Osteocyte (in vitro differentiated cells): ENCODE data around the gene SRD5A1. TPM values are rescaled to one million over a fixed set of nuclear protein-coding genes. Genes with fewer than 3 reads are reported as not detected.

ENCODE experiments used
- DNase-seq: peaks from one replicate; pipeline ENCODE4 v3.0.0; 2021; ENCODE audit warnings: mixed read lengths; ENCODE audit not compliant: unreplicated experiment; ENCODE audit errors: extremely low spot score
- H3K27ac Mint-ChIP-seq: one replicate; pipeline ENCODE4 v1.8.0; 2021; ENCODE audit warnings: mild to moderate bottlenecking, mixed read lengths; ENCODE audit not compliant: unreplicated experiment
- H3K27me3 Mint-ChIP-seq: one replicate; pipeline ENCODE4 v1.8.0; 2021; ENCODE audit warnings: mixed read lengths; ENCODE audit not compliant: unreplicated experiment
- H3K36me3 Mint-ChIP-seq: one replicate; pipeline ENCODE4 v1.8.0; 2021; ENCODE audit warnings: mixed read lengths; ENCODE audit not compliant: unreplicated experiment
- H3K4me1 Mint-ChIP-seq: one replicate; pipeline ENCODE4 v1.8.0; 2021; ENCODE audit warnings: mixed read lengths; ENCODE audit not compliant: unreplicated experiment
- H3K4me3 Mint-ChIP-seq: one replicate; pipeline ENCODE4 v1.8.0; 2021; ENCODE audit warnings: mild to moderate bottlenecking, moderate library complexity, mixed read lengths; ENCODE audit not compliant: unreplicated experiment
- H3K9me3 Mint-ChIP-seq: one replicate; pipeline ENCODE4 v1.8.0; 2021; ENCODE audit warnings: mixed read lengths; ENCODE audit not compliant: unreplicated experiment
- CTCF ChIP-seq: fragments of 200-600 bp; sonication (generic); IDR thresholded peaks from 2 replicates; pipeline ENCODE4 v1.5.0; 2021; ENCODE audit warnings: antibody characterized with exemption, mild to moderate bottlenecking, moderate library complexity
- total RNA-seq: library from RNA; stranded (reverse); gene quantifications from 2 replicates; pipeline ENCODE4 v1.2.1, GENCODE V29; 2021

SRD5A1 gene
- total RNA-seq, 1 donor from 2014 or later: 25.0 TPM

DNA sequence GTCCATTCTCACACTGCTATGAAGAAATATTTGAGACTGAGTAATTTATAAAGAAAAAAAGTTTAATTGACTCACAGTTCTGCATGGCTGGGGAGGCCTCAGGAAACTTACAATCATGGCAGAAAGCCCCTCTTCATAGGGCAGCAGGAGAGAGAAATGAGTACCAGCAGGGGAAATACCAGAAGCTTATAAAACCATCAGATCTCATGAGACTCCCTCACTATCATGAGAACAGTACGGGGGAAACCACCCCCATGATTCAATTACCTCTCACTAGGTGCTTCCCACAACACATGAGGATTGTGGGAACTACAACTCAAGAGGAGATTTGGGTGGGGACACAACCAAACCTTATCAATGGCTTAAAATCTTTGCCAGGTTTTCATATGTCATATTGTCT is 59.7 kb downstream of the SRD5A1 start:
- TF ChIP-seq CTCF: no peak
- Mint-ChIP-seq H3K27me3 (peaks cover 46% of the 10 kb centered on the region), H3K9me3 (no peaks in the 10 kb centered on the region), H3K36me3 (no peaks in the 10 kb centered on the region), H3K4me3 (no peak overlapping the region), H3K27ac (no peak overlapping the region), H3K4me1 (no peaks in the 10 kb centered on the region)
- DNase-seq: no peak

DNA sequence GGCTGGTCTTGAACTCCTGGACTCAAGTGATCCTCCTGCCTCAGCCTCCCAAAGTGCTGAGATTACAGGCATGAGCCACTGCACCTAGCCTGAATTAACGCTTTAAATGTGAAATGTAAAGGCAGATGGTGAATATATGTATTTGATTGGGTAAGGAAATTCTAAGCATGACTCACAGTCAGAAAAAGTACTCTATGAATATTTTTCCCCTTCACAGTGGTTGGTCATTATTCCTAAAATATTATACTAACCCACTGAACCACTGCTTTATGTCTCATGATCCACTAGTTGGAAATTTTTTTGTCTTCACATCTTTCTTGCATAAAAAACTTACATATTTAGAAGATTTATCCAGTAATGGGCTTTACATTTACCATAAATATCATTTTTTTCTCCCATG is 65.5 kb downstream of the SRD5A1 start:
- Mint-ChIP-seq H3K4me3 (no peak overlapping the region), H3K36me3 (no peaks in the 10 kb centered on the region), H3K4me1 (peaks cover 6% of the 10 kb centered on the region), H3K9me3 (no peaks in the 10 kb centered on the region), H3K27me3 (peaks cover 37% of the 10 kb centered on the region), H3K27ac (no peak overlapping the region)
- DNase-seq: no peak
- TF ChIP-seq CTCF: no peak

- H3K27ac Mint-ChIP-seq: no peak overlapping the region
- H3K27me3 Mint-ChIP-seq: peaks cover 31% of the 10 kb centered on the region
- no peaks in the 10 kb centered on the region for H3K9me3 Mint-ChIP-seq
- H3K36me3 Mint-ChIP-seq: no peaks in the 10 kb centered on the region
- no peak for DNase-seq
- H3K4me1 Mint-ChIP-seq: peaks cover 13% of the 10 kb centered on the region
- no peak for TF ChIP-seq CTCF
- H3K4me3 Mint-ChIP-seq: no peak overlapping the region
Measured at GRCh38 chr5:6699357-6699756, 66.1 kb downstream of the SRD5A1 start.

DNA sequence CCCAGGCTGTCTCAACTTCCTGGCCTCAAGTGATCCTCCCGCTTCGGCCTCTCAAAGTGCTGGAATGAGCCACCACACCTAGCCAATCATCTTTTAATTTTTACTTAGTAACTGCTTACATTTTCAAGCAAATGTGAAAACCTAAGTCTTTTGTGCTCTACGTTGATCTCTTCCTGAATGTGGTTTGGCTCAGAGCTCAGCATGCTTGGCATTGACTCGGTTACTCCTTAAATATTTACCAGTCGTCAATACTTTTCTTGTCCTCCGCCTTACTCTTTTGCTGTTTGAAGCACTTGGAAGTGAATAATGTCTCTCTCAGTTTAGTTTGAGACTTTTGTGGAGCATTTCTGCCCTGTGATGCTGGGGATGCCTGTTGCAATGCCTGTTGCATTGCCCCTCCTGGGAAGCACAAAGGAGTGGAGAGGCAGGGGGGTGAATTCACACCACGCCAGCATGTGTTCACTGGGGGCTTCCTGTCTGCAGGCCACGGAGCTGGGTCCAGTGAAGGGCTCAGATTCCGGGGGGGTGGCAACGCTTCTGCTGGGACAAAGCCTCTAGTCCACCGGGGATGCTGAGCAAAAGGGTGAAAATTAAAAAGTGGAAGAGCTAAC is 66.9 kb downstream of the SRD5A1 start:
- Mint-ChIP-seq H3K27ac (no peak overlapping the region), H3K9me3 (no peaks in the 10 kb centered on the region), H3K4me1 (peaks cover 21% of the 10 kb centered on the region), H3K36me3 (no peaks in the 10 kb centered on the region), H3K4me3 (no peak overlapping the region), H3K27me3 (peaks cover 27% of the 10 kb centered on the region)
- TF ChIP-seq CTCF: no peak
- DNase-seq: no peak

- Mint-ChIP-seq H3K27ac (no peak overlapping the region), H3K4me1 (peaks cover 28% of the 10 kb centered on the region), H3K27me3 (peaks cover 25% of the 10 kb centered on the region), H3K4me3 (no peak overlapping the region), H3K9me3 (no peaks in the 10 kb centered on the region), H3K36me3 (no peaks in the 10 kb centered on the region)
- DNase-seq: no peak
- TF ChIP-seq CTCF: no peak
Measured at GRCh38 chr5:6700685-6701355, 67.6 kb downstream of the SRD5A1 start.
